ENCODE data around the gene SMARCD1. TPM values are rescaled to one million over a fixed set of nuclear protein-coding genes. Genes with fewer than 3 reads are reported as not detected.

Gene SMARCD1
- total RNA-seq, 1 experiment from 2014 or later, result 152 TPM

DNA sequence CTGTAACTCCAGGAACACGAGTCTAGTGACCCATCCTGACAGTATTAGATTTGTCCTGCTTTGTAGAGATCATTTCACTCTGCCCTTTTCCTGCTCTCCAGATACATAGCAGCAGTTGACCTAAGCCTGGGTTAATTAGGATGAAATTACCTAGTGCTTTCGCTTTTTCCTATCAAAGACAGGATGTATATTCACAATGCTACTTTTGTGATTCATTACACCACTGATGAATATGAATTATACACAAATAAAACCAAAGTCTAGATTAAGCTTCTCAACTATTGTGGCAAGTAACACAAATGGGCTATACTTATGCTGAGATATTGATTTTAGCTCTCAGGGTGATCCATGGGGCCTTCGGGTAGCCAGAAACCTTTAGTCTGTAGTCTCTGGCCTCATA lies 64.2 kb downstream of the SMARCD1 start:
- H3K79me1 ChIP-seq (ENCODE audit: insufficient read depth, low read depth, low read length, poor library complexity, severe bottlenecking), result peaks cover 3% of the 10 kb centered on the region
- H3K4me1 ChIP-seq (ENCODE audit: insufficient read depth, low read length), result no peaks in the 10 kb centered on the region
- no peak overlapping the region for H3K27ac ChIP-seq (ENCODE audit: insufficient read length, low read depth, low read length)
- H2BK12ac ChIP-seq (ENCODE audit: insufficient read length, low read depth, low read length), result no peak overlapping the region
- no peak overlapping the region for H3K23ac ChIP-seq (ENCODE audit: insufficient read length, low read depth, low read length)
- H3K14ac ChIP-seq (ENCODE audit: insufficient read depth, low read length), result no peak overlapping the region
- no peak overlapping the region for H2BK15ac ChIP-seq (ENCODE audit: low read depth, low read length)
- no peaks in the 10 kb centered on the region for H3K23me2 ChIP-seq (ENCODE audit: insufficient read length, low read depth, low read length, poor library complexity, severe bottlenecking)
- H4K5ac ChIP-seq (ENCODE audit: insufficient read length, low read depth, low read length), result no peak overlapping the region
- no peak overlapping the region for H4K8ac ChIP-seq (replicated peaks; ENCODE audit: insufficient read length, low read depth, low read length)
- Mint-ChIP-seq H3K27me3 (ENCODE audit: low read depth) (no peaks in the 10 kb centered on the region), H3K4me3 (no peak overlapping the region), H3K4me1 (peaks cover 4 to 6% of the 10 kb centered on the region in 2 experiments; a peak in 3 of 4 replicates), H3K9me3 (no peaks in the 10 kb centered on the region), H3K36me3 (ENCODE audit: insufficient read depth in 1 of 3, low read depth in 3 of 3) (no peaks in the 10 kb centered on the region; a peak in 3 of 7 replicates), H3K27ac (peak overlapping the region in 1 of 3 experiments; percentile 68; a peak in 2 of 7 replicates)
- H3K9ac ChIP-seq (ENCODE audit: extremely low read depth, insufficient read length, low read length), result no peak overlapping the region
- no peaks in the 10 kb centered on the region for H4K20me1 ChIP-seq (ENCODE audit: control insufficient read depth, insufficient read depth, insufficient read length)
- no peak overlapping the region for H3T11ph ChIP-seq (ENCODE audit: low read length)
- H2AK5ac ChIP-seq (ENCODE audit: insufficient read length, low read length), result no peak overlapping the region
- H3K27me3 ChIP-seq (ENCODE audit: insufficient read depth, low read length), result no peaks in the 10 kb centered on the region
- H2BK120ac ChIP-seq (ENCODE audit: low read depth, low read length, poor library complexity, severe bottlenecking), result no peak overlapping the region
- no peak overlapping the region for H2BK20ac ChIP-seq (ENCODE audit: low read depth, low read length, poor library complexity, severe bottlenecking)
- H3K18ac ChIP-seq (ENCODE audit: insufficient read length, low read depth, low read length), result no peak overlapping the region
- no peak overlapping the region for H3K56ac ChIP-seq (ENCODE audit: insufficient read length, low read depth, low read length)
- H3K9me3 ChIP-seq (ENCODE audit: control insufficient read depth, low read depth, low read length), result no peaks in the 10 kb centered on the region
- no peak overlapping the region for H3K4ac ChIP-seq (ENCODE audit: low read depth, low read length)
- no peak for TF ChIP-seq CTCF (conservative IDR thresholded peaks at IDR 0.05)
- H2AFZ ChIP-seq (ENCODE audit: low read length), result no peak overlapping the region
- no peaks in the 10 kb centered on the region; the same call in 1 of the 2 replicates for H3K79me2 ChIP-seq (ENCODE audit: insufficient read depth, low read length)
- H2BK5ac ChIP-seq (ENCODE audit: insufficient read length, low read length), result no peak overlapping the region
- WGBS (ENCODE audit: extremely low coverage, insufficient read length, low lambda C conversion rate), result no CpG with 5 or more reads among the region's 3 CpGs
- no peak overlapping the region for H4K91ac ChIP-seq (ENCODE audit: insufficient read length, low read depth, low read length)
- H3K4me2 ChIP-seq (ENCODE audit: insufficient read depth, insufficient read length, low read length), result no peak overlapping the region
- no peak for DNase-seq

Other genes starting within 250 kb of the SMARCD1 start
- gene BCDIN3D, start 242.2 kb upstream of the SMARCD1 start, total RNA-seq (2021), result 3.3 and 3.5 TPM in 2 replicates
- gene FAIM2, start 181.4 kb upstream of the SMARCD1 start, total RNA-seq (2021), result 0.22 and 0.42 TPM in 2 replicates
- gene AQP2, start 134.6 kb upstream of the SMARCD1 start, total RNA-seq (2021), result not detected in 2 replicates
- 2.5 and 2.8 TPM in 2 replicates for gene AQP5, start 123.5 kb upstream of the SMARCD1 start, total RNA-seq (2021)
- gene AQP6, start 112.4 kb upstream of the SMARCD1 start, total RNA-seq (2021), result 0.09 and 0.11 TPM in 2 replicates
- gene RACGAP1, start 59.8 kb upstream of the SMARCD1 start, total RNA-seq (2021), result 60.8 and 64.8 TPM in 2 replicates
- gene ASIC1, start 27.7 kb upstream of the SMARCD1 start, total RNA-seq (2021), result 3.9 and 4.0 TPM in 2 replicates
- 0.70 and 1.2 TPM in 2 replicates for gene GPD1, start 18.7 kb downstream of the SMARCD1 start, total RNA-seq (2021)
- gene COX14, start 26.9 kb downstream of the SMARCD1 start, total RNA-seq (2021), result 31.2 and 31.9 TPM in 2 replicates
- 62.5 and 68.8 TPM in 2 replicates for gene CERS5, start 82.0 kb downstream of the SMARCD1 start, total RNA-seq (2021)
- 40.8 and 42.1 TPM in 2 replicates for gene LIMA1, start 198.2 kb downstream of the SMARCD1 start, total RNA-seq (2021)

Measured in H9 (cell line).